ENCODE measurements around the gene AOC2. TPM values are rescaled to one million over a fixed set of nuclear protein-coding genes. Genes with fewer than 3 reads are reported as not detected.
A peak's percentile ranks its signal among the peaks of the same experiment; 100 is the strongest.

AOC2 gene
- total and polyA plus RNA-seq, 2 of the 13 experiments (the other 11 are each of a cell fraction or from before 2014, with no cell fraction given): 1.2 to 3.3 TPM

DNA sequence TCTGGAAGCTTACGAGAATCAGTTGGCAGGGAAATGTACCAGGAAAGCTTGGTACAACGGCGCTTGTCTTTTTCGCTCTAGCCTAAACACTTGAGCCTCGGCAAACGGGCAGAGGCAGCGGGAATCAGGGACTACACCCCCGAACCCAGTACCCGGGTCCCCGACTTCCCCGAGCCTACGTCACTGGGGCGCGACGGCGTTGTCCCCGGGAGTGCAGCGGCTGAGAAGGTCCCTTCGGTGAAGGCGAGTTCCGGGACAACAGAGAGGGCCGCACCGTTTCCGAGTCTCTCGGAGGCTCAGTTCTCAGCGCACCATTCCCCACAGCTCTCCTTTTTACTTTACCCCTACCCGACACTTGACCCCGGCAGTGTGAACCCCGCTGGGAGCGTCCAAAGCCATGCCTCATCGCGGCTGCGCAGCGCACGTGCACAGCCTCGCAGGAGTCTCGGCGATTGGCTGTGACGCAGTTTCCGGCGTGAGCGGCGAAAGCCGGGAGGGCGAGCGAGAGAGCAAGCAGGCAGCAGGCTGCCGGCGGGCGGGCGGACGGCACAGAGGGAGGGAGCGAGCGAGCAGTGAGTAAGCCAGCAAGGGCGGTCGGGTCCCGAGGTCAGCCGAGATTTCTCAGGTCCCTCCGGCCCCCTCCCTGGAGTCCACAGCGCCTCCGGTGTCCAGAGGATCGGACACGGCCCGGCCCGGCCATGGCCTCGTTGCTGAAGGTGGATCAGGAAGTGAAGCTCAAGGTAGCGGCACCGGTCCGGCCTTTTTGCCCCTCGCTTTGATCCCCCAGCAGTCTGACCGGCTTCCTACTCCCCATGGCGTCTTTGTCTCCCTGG, 11.2 kb upstream of the AOC2 start, which contains the start of gene PSME3 (continued):
- TF ChIP-seq, protein P1, sequence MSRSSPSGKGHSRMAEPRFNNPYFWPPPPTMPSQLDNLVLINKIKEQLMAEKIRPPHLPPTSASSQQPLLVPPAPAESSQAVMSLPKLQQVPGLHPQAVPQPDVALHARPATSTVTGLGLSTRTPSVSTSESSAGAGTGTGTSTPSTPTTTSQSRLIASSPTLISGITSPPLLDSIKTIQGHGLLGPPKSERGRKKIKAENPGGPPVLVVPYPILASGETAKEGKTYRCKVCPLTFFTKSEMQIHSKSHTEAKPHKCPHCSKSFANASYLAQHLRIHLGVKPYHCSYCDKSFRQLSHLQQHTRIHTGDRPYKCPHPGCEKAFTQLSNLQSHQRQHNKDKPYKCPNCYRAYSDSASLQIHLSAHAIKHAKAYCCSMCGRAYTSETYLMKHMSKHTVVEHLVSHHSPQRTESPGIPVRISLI (CRISPR knock-in tag; IDR thresholded peaks at IDR 0.05; ENCODE audit: borderline replicate concordance): 0 out of 2 replicates have a peak, but pooled peaks have one; percentile 40
- peak; percentile 77 for TF ChIP-seq ZNF777 (CRISPR knock-in tag; IDR thresholded peaks at IDR 0.05)
- peak; percentile 94; the same call in 1 of the 2 replicates for TF ChIP-seq TSC22D2 (CRISPR knock-in tag; IDR thresholded peaks at IDR 0.05; ENCODE audit: borderline replicate concordance)
- TF ChIP-seq ZNF143 (CRISPR knock-in tag; IDR thresholded peaks at IDR 0.05): peak; percentile 82
- TF ChIP-seq TBP (CRISPR knock-in tag; IDR thresholded peaks at IDR 0.05): peak; percentile 20; the same call in 1 of the 2 replicates
- TF ChIP-seq, protein P2, sequence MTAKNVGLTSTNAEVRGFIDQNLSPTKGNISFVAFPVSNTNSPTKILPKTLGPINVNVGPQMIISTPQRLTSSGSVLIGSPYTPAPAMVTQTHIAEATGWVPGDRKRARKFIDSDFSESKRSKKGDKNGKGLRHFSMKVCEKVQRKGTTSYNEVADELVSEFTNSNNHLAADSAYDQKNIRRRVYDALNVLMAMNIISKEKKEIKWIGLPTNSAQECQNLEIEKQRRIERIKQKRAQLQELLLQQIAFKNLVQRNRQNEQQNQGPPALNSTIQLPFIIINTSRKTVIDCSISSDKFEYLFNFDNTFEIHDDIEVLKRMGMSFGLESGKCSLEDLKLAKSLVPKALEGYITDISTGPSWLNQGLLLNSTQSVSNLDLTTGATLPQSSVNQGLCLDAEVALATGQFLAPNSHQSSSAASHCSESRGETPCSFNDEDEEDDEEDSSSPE (CRISPR knock-in tag; IDR thresholded peaks at IDR 0.05): peak; percentile 73
- TF ChIP-seq ZMAT3 (CRISPR knock-in tag; conservative IDR thresholded peaks at IDR 0.05): peak; percentile 97
- TF ChIP-seq CBX5 (CRISPR knock-in tag; IDR thresholded peaks at IDR 0.05; ENCODE audit: borderline replicate concordance): no peak
- TF ChIP-seq, protein P3, sequence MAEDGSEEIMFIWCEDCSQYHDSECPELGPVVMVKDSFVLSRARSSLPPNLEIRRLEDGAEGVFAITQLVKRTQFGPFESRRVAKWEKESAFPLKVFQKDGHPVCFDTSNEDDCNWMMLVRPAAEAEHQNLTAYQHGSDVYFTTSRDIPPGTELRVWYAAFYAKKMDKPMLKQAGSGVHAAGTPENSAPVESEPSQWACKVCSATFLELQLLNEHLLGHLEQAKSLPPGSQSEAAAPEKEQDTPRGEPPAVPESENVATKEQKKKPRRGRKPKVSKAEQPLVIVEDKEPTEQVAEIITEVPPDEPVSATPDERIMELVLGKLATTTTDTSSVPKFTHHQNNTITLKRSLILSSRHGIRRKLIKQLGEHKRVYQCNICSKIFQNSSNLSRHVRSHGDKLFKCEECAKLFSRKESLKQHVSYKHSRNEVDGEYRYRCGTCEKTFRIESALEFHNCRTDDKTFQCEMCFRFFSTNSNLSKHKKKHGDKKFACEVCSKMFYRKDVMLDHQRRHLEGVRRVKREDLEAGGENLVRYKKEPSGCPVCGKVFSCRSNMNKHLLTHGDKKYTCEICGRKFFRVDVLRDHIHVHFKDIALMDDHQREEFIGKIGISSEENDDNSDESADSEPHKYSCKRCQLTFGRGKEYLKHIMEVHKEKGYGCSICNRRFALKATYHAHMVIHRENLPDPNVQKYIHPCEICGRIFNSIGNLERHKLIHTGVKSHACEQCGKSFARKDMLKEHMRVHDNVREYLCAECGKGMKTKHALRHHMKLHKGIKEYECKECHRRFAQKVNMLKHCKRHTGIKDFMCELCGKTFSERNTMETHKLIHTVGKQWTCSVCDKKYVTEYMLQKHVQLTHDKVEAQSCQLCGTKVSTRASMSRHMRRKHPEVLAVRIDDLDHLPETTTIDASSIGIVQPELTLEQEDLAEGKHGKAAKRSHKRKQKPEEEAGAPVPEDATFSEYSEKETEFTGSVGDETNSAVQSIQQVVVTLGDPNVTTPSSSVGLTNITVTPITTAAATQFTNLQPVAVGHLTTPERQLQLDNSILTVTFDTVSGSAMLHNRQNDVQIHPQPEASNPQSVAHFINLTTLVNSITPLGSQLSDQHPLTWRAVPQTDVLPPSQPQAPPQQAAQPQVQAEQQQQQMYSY (CRISPR knock-in tag; IDR thresholded peaks at IDR 0.05): peak; percentile 31; the same call in 1 of the 2 replicates
- peak; percentile 100 for TF ChIP-seq HDAC1 (CRISPR knock-in tag; IDR thresholded peaks at IDR 0.05)
- TF ChIP-seq, protein P4, sequence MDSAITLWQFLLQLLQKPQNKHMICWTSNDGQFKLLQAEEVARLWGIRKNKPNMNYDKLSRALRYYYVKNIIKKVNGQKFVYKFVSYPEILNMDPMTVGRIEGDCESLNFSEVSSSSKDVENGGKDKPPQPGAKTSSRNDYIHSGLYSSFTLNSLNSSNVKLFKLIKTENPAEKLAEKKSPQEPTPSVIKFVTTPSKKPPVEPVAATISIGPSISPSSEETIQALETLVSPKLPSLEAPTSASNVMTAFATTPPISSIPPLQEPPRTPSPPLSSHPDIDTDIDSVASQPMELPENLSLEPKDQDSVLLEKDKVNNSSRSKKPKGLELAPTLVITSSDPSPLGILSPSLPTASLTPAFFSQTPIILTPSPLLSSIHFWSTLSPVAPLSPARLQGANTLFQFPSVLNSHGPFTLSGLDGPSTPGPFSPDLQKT (CRISPR knock-in tag; IDR thresholded peaks at IDR 0.05; ENCODE audit: borderline replicate concordance): no peak
- TF ChIP-seq PCBP1 (IDR thresholded peaks at IDR 0.05; ENCODE audit: borderline replicate concordance, low read depth, low read length): peak; percentile 91; the same call in 1 of the 2 replicates
- peak; percentile 93 for TF ChIP-seq ZNF451 (CRISPR knock-in tag; IDR thresholded peaks at IDR 0.05)
- TF ChIP-seq, protein P5, sequence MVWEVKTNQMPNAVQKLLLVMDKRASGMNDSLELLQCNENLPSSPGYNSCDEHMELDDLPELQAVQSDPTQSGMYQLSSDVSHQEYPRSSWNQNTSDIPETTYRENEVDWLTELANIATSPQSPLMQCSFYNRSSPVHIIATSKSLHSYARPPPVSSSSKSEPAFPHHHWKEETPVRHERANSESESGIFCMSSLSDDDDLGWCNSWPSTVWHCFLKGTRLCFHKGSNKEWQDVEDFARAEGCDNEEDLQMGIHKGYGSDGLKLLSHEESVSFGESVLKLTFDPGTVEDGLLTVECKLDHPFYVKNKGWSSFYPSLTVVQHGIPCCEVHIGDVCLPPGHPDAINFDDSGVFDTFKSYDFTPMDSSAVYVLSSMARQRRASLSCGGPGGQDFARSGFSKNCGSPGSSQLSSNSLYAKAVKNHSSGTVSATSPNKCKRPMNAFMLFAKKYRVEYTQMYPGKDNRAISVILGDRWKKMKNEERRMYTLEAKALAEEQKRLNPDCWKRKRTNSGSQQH (CRISPR knock-in tag; IDR thresholded peaks at IDR 0.05; ENCODE audit: low read depth): peak; percentile 82; the same call in 1 of the 2 replicates
- TF ChIP-seq MXD4 (CRISPR knock-in tag; IDR thresholded peaks at IDR 0.05): peak; percentile 99
- peak; percentile 94 for TF ChIP-seq ZNF205 (CRISPR knock-in tag; IDR thresholded peaks at IDR 0.05)
- TF ChIP-seq BRD4 (CRISPR knock-in tag; IDR thresholded peaks at IDR 0.05): peak; percentile 83
- TF ChIP-seq ZNF577 (CRISPR knock-in tag; IDR thresholded peaks at IDR 0.05; ENCODE audit: borderline replicate concordance, low read depth): no peak

All from HepG2 (cell line).